ENCODE results near the gene ATF6. TPM values are rescaled to one million over a fixed set of nuclear protein-coding genes. Genes with fewer than 3 reads are reported as not detected.

ATF6 gene
- total and polyA plus RNA-seq, 4 experiments from 2014 or later = 14.3 to 22.7 (median 22.3) TPM

GRCh38 chr1:161988413-161988812, 222.3 kb downstream of the ATF6 start:
- no peak for DNase-seq
- no peak overlapping the region for H3K4me3 ChIP-seq (ENCODE audit: low read length in 2 of 2)
- ChIA-PET POLR2A (ENCODE audit: partially characterized antibody) (no interaction called here), CTCF (ENCODE audit: partially characterized antibody) (no interaction called here)
- Mint-ChIP-seq H3K4me1 (no peaks in the 10 kb centered on the region), H3K27me3 (peaks cover 4 to 6% of the 10 kb centered on the region in 2 donors), H3K4me3 (no peak overlapping the region), H3K27ac (no peak overlapping the region), H3K9me3 (peaks cover 0 to 13% (median 8%) of the 10 kb centered on the region in 8 donors), H3K36me3 (peaks cover 0 to 6% of the 10 kb centered on the region in 2 donors)
- intact Hi-C loops (cut with micrococcal nuclease) = no loop called here
- H3K9me3 ChIP-seq (ENCODE audit: control insufficient read depth in 1 of 2, low read length in 2 of 2) = no peaks in the 10 kb centered on the region
- H3K4me1 ChIP-seq (ENCODE audit: insufficient read depth, low read length) = no peaks in the 10 kb centered on the region
- H3K36me3 ChIP-seq (ENCODE audit: insufficient read depth, low read length) = no peaks in the 10 kb centered on the region
- H3K27me3 ChIP-seq (ENCODE audit: insufficient read depth, low read length) = no peaks in the 10 kb centered on the region
- H3K27ac ChIP-seq (ENCODE audit: low read depth, low read length) = no peak overlapping the region

GRCh38 chr1:161989108-161989507, 223.0 kb downstream of the ATF6 start:
- H3K27ac ChIP-seq (ENCODE audit: low read depth, low read length) = no peak overlapping the region
- H3K9me3 Mint-ChIP-seq = peaks cover 0 to 13% (median 8%) of the 10 kb centered on the region in 8 donors
- ChIA-PET CTCF (ENCODE audit: partially characterized antibody) (no interaction called here), POLR2A (ENCODE audit: partially characterized antibody) (no interaction called here)
- no peaks in the 10 kb centered on the region for H3K4me1 ChIP-seq (ENCODE audit: insufficient read depth, low read length)
- no peak for DNase-seq
- no peaks in the 10 kb centered on the region for H3K27me3 ChIP-seq (ENCODE audit: insufficient read depth, low read length)
- H3K27me3 Mint-ChIP-seq = peaks cover 5 to 7% of the 10 kb centered on the region in 2 donors
- H3K4me3 ChIP-seq (ENCODE audit: low read length in 2 of 2) = no peak overlapping the region
- H3K4me1 Mint-ChIP-seq = no peaks in the 10 kb centered on the region
- H3K36me3 ChIP-seq (ENCODE audit: insufficient read depth, low read length) = no peaks in the 10 kb centered on the region
- no peak overlapping the region for H3K27ac Mint-ChIP-seq
- peaks cover 0 to 6% of the 10 kb centered on the region in 2 donors for H3K36me3 Mint-ChIP-seq
- no peak overlapping the region for H3K4me3 Mint-ChIP-seq
- H3K9me3 ChIP-seq (ENCODE audit: control insufficient read depth in 1 of 2, low read length in 2 of 2) = no peaks in the 10 kb centered on the region
- intact Hi-C loops (cut with micrococcal nuclease) = no loop called here

- Mint-ChIP-seq H3K27me3 (peaks cover 5 to 10% of the 10 kb centered on the region in 2 donors), H3K4me3 (peak overlapping the region in 1 of 8 donors; percentile 18), H3K27ac (no peak overlapping the region), H3K36me3 (peaks cover 0 to 6% of the 10 kb centered on the region in 2 donors), H3K4me1 (no peaks in the 10 kb centered on the region), H3K9me3 (peaks cover 0 to 13% (median 8%) of the 10 kb centered on the region in 8 donors)
- Histone ChIP-seq H3K27ac (ENCODE audit: low read depth, low read length) (no peak overlapping the region), H3K36me3 (ENCODE audit: insufficient read depth, low read length) (no peaks in the 10 kb centered on the region), H3K4me1 (ENCODE audit: insufficient read depth, low read length) (no peaks in the 10 kb centered on the region), H3K27me3 (ENCODE audit: insufficient read depth, low read length) (no peaks in the 10 kb centered on the region), H3K9me3 (ENCODE audit: control insufficient read depth in 1 of 2, low read length in 2 of 2) (no peaks in the 10 kb centered on the region), H3K4me3 (ENCODE audit: low read length in 2 of 2) (no peak overlapping the region)
- POLR2A ChIA-PET (ENCODE audit: partially characterized antibody) = no interaction called here
- intact Hi-C loops (cut with micrococcal nuclease) = no loop called here
- DNase-seq = no peak
- CTCF ChIA-PET (ENCODE audit: partially characterized antibody) = no interaction called here
These were observed 223.7 kb downstream of the ATF6 start for GRCh38 chr1:161989786-161990185.

- Histone ChIP-seq H3K4me1 (ENCODE audit: insufficient read depth, low read length) (no peaks in the 10 kb centered on the region), H3K27me3 (ENCODE audit: insufficient read depth, low read length) (no peaks in the 10 kb centered on the region), H3K4me3 (ENCODE audit: low read length in 2 of 2) (no peak overlapping the region), H3K9me3 (ENCODE audit: control insufficient read depth in 1 of 2, low read length in 2 of 2) (no peaks in the 10 kb centered on the region), H3K27ac (ENCODE audit: low read depth, low read length) (no peak overlapping the region), H3K36me3 (ENCODE audit: insufficient read depth, low read length) (no peaks in the 10 kb centered on the region)
- Mint-ChIP-seq H3K4me3 (no peak overlapping the region), H3K36me3 (no peaks in the 10 kb centered on the region), H3K27me3 (peaks cover 4 to 10% of the 10 kb centered on the region in 2 donors), H3K4me1 (no peaks in the 10 kb centered on the region), H3K27ac (no peak overlapping the region), H3K9me3 (peaks cover 0 to 5% (median under 1%) of the 10 kb centered on the region in 8 donors)
- DNase-seq = no peak
- ChIA-PET CTCF (ENCODE audit: partially characterized antibody) (no interaction called here), POLR2A (ENCODE audit: partially characterized antibody) (no interaction called here)
- intact Hi-C loops (cut with micrococcal nuclease) = no loop called here
These were observed 227.5 kb downstream of the ATF6 start for GRCh38 chr1:161993576-161993975.

GRCh38 chr1:161994175-161994668, 228.1 kb downstream of the ATF6 start:
- Histone ChIP-seq H3K4me1 (ENCODE audit: insufficient read depth, low read length) (no peaks in the 10 kb centered on the region), H3K27ac (ENCODE audit: low read depth, low read length) (no peak overlapping the region), H3K9me3 (ENCODE audit: control insufficient read depth in 1 of 2, low read length in 2 of 2) (no peaks in the 10 kb centered on the region), H3K27me3 (ENCODE audit: insufficient read depth, low read length) (no peaks in the 10 kb centered on the region), H3K4me3 (ENCODE audit: low read length in 2 of 2) (no peak overlapping the region), H3K36me3 (ENCODE audit: insufficient read depth, low read length) (no peaks in the 10 kb centered on the region)
- H3K4me3 Mint-ChIP-seq = no peak overlapping the region
- peaks cover 0 to 2% (median 0%) of the 10 kb centered on the region in 8 donors for H3K9me3 Mint-ChIP-seq
- peaks cover 4 to 7% of the 10 kb centered on the region in 2 donors for H3K27me3 Mint-ChIP-seq
- H3K27ac Mint-ChIP-seq = no peak overlapping the region
- CTCF ChIA-PET (ENCODE audit: partially characterized antibody) = no interaction called here
- intact Hi-C loops (cut with micrococcal nuclease) = no loop called here
- no peaks in the 10 kb centered on the region for H3K4me1 Mint-ChIP-seq
- no peaks in the 10 kb centered on the region for H3K36me3 Mint-ChIP-seq
- POLR2A ChIA-PET (ENCODE audit: partially characterized antibody) = no interaction called here
- no peak for DNase-seq

- DNase-seq = no peak
- H3K27me3 ChIP-seq (ENCODE audit: insufficient read depth, low read length) = no peaks in the 10 kb centered on the region
- Mint-ChIP-seq H3K4me3 (no peak overlapping the region), H3K27ac (peak overlapping the region in 2 of 7 donors; percentile 22 to 48), H3K4me1 (no peaks in the 10 kb centered on the region), H3K27me3 (peaks cover 4 to 10% of the 10 kb centered on the region in 2 donors), H3K36me3 (no peaks in the 10 kb centered on the region), H3K9me3 (no peaks in the 10 kb centered on the region)
- no peaks in the 10 kb centered on the region for H3K36me3 ChIP-seq (ENCODE audit: insufficient read depth, low read length)
- POLR2A ChIA-PET (ENCODE audit: partially characterized antibody) = no interaction called here
- no peaks in the 10 kb centered on the region for H3K4me1 ChIP-seq (ENCODE audit: insufficient read depth, low read length)
- intact Hi-C loops (cut with micrococcal nuclease) = no loop called here
- H3K27ac ChIP-seq (ENCODE audit: low read depth, low read length) = no peak overlapping the region
- H3K9me3 ChIP-seq (ENCODE audit: control insufficient read depth in 1 of 2, low read length in 2 of 2) = no peaks in the 10 kb centered on the region
- CTCF ChIA-PET (ENCODE audit: partially characterized antibody) = interaction anchor here (0.6 kb wide), 1 partner anchor 124 kb away, joined by 4 read pairs; no protein-coding TSS in a partner anchor
- no peak overlapping the region for H3K4me3 ChIP-seq (ENCODE audit: low read length in 2 of 2)
These were observed 231.0 kb downstream of the ATF6 start for GRCh38 chr1:161997152-161997551.

- Histone ChIP-seq H3K27ac (ENCODE audit: low read depth, low read length) (no peak overlapping the region), H3K4me3 (ENCODE audit: low read length in 2 of 2) (no peak overlapping the region), H3K27me3 (ENCODE audit: insufficient read depth, low read length) (no peaks in the 10 kb centered on the region), H3K9me3 (ENCODE audit: control insufficient read depth in 1 of 2, low read length in 2 of 2) (no peaks in the 10 kb centered on the region), H3K36me3 (ENCODE audit: insufficient read depth, low read length) (no peaks in the 10 kb centered on the region), H3K4me1 (ENCODE audit: insufficient read depth, low read length) (no peaks in the 10 kb centered on the region)
- CTCF ChIA-PET (ENCODE audit: partially characterized antibody) = no interaction called here
- no peaks in the 10 kb centered on the region for H3K36me3 Mint-ChIP-seq
- intact Hi-C loops (cut with micrococcal nuclease) = no loop called here
- no peak for DNase-seq
- H3K9me3 Mint-ChIP-seq = no peaks in the 10 kb centered on the region
- H3K4me3 Mint-ChIP-seq = no peak overlapping the region
- H3K4me1 Mint-ChIP-seq = no peaks in the 10 kb centered on the region
- POLR2A ChIA-PET (ENCODE audit: partially characterized antibody) = no interaction called here
- H3K27me3 Mint-ChIP-seq = peaks cover 2 to 9% of the 10 kb centered on the region in 2 donors
- H3K27ac Mint-ChIP-seq = no peak overlapping the region
These were observed 232.7 kb downstream of the ATF6 start for GRCh38 chr1:161998811-161999210.

Data from CD4-positive, alpha-beta memory T cell (primary cell).